ENCODE results near the gene ZNF385C.

- TF ChIP-seq, protein P1, sequence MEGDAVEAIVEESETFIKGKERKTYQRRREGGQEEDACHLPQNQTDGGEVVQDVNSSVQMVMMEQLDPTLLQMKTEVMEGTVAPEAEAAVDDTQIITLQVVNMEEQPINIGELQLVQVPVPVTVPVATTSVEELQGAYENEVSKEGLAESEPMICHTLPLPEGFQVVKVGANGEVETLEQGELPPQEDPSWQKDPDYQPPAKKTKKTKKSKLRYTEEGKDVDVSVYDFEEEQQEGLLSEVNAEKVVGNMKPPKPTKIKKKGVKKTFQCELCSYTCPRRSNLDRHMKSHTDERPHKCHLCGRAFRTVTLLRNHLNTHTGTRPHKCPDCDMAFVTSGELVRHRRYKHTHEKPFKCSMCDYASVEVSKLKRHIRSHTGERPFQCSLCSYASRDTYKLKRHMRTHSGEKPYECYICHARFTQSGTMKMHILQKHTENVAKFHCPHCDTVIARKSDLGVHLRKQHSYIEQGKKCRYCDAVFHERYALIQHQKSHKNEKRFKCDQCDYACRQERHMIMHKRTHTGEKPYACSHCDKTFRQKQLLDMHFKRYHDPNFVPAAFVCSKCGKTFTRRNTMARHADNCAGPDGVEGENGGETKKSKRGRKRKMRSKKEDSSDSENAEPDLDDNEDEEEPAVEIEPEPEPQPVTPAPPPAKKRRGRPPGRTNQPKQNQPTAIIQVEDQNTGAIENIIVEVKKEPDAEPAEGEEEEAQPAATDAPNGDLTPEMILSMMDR (IDR thresholded peaks at IDR 0.05) = no peak
- TF ChIP-seq EZH2 (IDR thresholded peaks at IDR 0.05; ENCODE audit: borderline replicate concordance, insufficient read depth, low read depth, low read length, poor library complexity, severe bottlenecking) = no peak
These were observed 41.6 kb downstream of the ZNF385C start for GRCh38 chr17:42056635-42057034.

Data from B cell (primary cell).